WTC11 (cell line): Measurements from ENCODE around the gene C15orf61. TPM values are rescaled to one million over a fixed set of nuclear protein-coding genes. Genes with fewer than 3 reads are reported as not detected.

Experiments
- ATAC-seq: fragments of 200-7000 bp; cut with Tn5 transposase; 2 replicates; pipeline ENCODE4 v1.10.0; 2021; ENCODE audit warnings: mild to moderate bottlenecking, moderate library complexity
- CTCF ChIA-PET: fragments of 300-600 bp; sonication (Branson Sonifier 250); formaldehyde crosslinking; loops from one replicate; lab custom pipeline; 2021; ENCODE audit warnings: antibody characterized with exemption; lab: Charles Lee
- POLR2A ChIA-PET: fragments of 350-600 bp; sonication (Branson Sonifier 250); formaldehyde crosslinking; loops from one replicate; lab custom pipeline; 2021; ENCODE audit warnings: antibody characterized with exemption; lab: Charles Lee
- DNase-seq: peaks from one replicate; pipeline ENCODE4 v3.0.0; 2021; ENCODE audit warnings: low spot score
- H3K27ac Mint-ChIP-seq: 2 replicates; pipeline ENCODE4 v1.8.0; 2021; ENCODE audit warnings: mixed read lengths
- H3K27me3 Mint-ChIP-seq: 2 replicates; pipeline ENCODE4 v1.8.0; 2021; ENCODE audit warnings: low read depth, mild to moderate bottlenecking, moderate library complexity, mixed read lengths
- H3K36me3 Mint-ChIP-seq: 2 replicates; pipeline ENCODE4 v1.8.0; 2021; ENCODE audit warnings: mixed read lengths
- H3K4me1 Mint-ChIP-seq: 2 replicates; pipeline ENCODE4 v1.8.0; 2022; ENCODE audit warnings: mixed read lengths
- H3K4me3 Mint-ChIP-seq: 2 replicates; pipeline ENCODE4 v1.8.0; 2021; ENCODE audit warnings: mild to moderate bottlenecking, moderate library complexity, mixed read lengths
- H3K9me3 Mint-ChIP-seq: 2 replicates; pipeline ENCODE4 v1.8.0; 2021; ENCODE audit warnings: mixed read lengths
- ARID4B ChIP-seq: sonication (generic); formaldehyde crosslinking; IDR thresholded peaks from 2 replicates; pipeline ENCODE4 v1.8.0; 2023; ENCODE audit warnings: missing genetic modification reagents, mild to moderate bottlenecking, borderline replicate concordance
- ATF3 ChIP-seq: sonication (generic); formaldehyde crosslinking; conservative IDR thresholded peaks from 2 replicates; pipeline ENCODE4 v1.8.1; 2022; ENCODE audit warnings: mild to moderate bottlenecking, missing genetic modification reagents
- EMX1 ChIP-seq: fragments of 250-450 bp; sonication (Bioruptor Pico); IDR thresholded peaks from 2 replicates; pipeline ENCODE4 v1.8.0; 2021; ENCODE audit warnings: mild to moderate bottlenecking
- KAT7 ChIP-seq: sonication (generic); formaldehyde crosslinking; IDR thresholded peaks from 2 replicates; pipeline ENCODE4 v1.8.1; 2023; ENCODE audit warnings: missing genetic modification reagents, mild to moderate bottlenecking, borderline replicate concordance
- MAX ChIP-seq: sonication (generic); formaldehyde crosslinking; IDR thresholded peaks from 2 replicates; pipeline ENCODE4 v1.8.0; 2022; ENCODE audit warnings: mild to moderate bottlenecking, missing genetic modification reagents
- MXD4 ChIP-seq: fragments of 250-450 bp; sonication (Bioruptor Pico); IDR thresholded peaks from 2 replicates; pipeline ENCODE4 v1.8.0; 2021; ENCODE audit warnings: mild to moderate bottlenecking, moderate library complexity, borderline replicate concordance
- NR1H2 ChIP-seq: sonication (generic); formaldehyde crosslinking; IDR thresholded peaks from 2 replicates; pipeline ENCODE4 v1.9.0; 2021; ENCODE audit warnings: mild to moderate bottlenecking, moderate library complexity, missing genetic modification reagents
- SMAD4 ChIP-seq: sonication (generic); formaldehyde crosslinking; IDR thresholded peaks from 2 replicates; pipeline ENCODE4 v1.8.0; 2022; ENCODE audit warnings: mild to moderate bottlenecking, missing genetic modification reagents
- STAT6 ChIP-seq: sonication (generic); formaldehyde crosslinking; conservative IDR thresholded peaks from 2 replicates; pipeline ENCODE4 v1.8.1; 2023; ENCODE audit warnings: mild to moderate bottlenecking, low read depth, missing genetic modification reagents, moderate library complexity
- TCF7 ChIP-seq: sonication (generic); formaldehyde crosslinking; IDR thresholded peaks from 2 replicates; pipeline ENCODE4 v1.8.0; 2022; ENCODE audit warnings: mild to moderate bottlenecking, low read depth, missing genetic modification reagents, moderate library complexity
- ZBTB21 ChIP-seq: sonication (generic); formaldehyde crosslinking; IDR thresholded peaks from 2 replicates; pipeline ENCODE4 v1.8.1; 2023; ENCODE audit warnings: mild to moderate bottlenecking, missing genetic modification reagents, borderline replicate concordance
- ZNF263 ChIP-seq: sonication (generic); formaldehyde crosslinking; IDR thresholded peaks from 2 replicates; pipeline ENCODE4 v1.8.1; 2022; ENCODE audit warnings: low read depth, mild to moderate bottlenecking, moderate library complexity, missing genetic modification reagents
- ZNF281 ChIP-seq: sonication (generic); formaldehyde crosslinking; IDR thresholded peaks from 2 replicates; pipeline ENCODE4 v1.8.0; 2023; ENCODE audit warnings: mild to moderate bottlenecking, missing genetic modification reagents
- ZNF396 ChIP-seq: fragments of 250-450 bp; sonication (Bioruptor Pico); IDR thresholded peaks from 2 replicates; pipeline ENCODE4 v1.8.0; 2021; ENCODE audit warnings: mild to moderate bottlenecking, moderate library complexity, borderline replicate concordance
- total RNA-seq: library from RNA; stranded (reverse); gene quantifications from 3 replicates; pipeline ENCODE4 v1.2.3, GENCODE V29; 2021

Gene C15orf61
- total RNA-seq, 1 experiment from 2014 or later = 3.3 TPM

GRCh38 chr15:67531379-67531914 is 10.5 kb downstream of the C15orf61 start:
- no peak for ATAC-seq

More at GRCh38 chr15:67531379-67531914, 10.5 kb downstream of the C15orf61 start:
- Mint-ChIP-seq H3K27ac (no peak overlapping the region), H3K27me3 (no peaks in the 10 kb centered on the region), H3K36me3 (no peaks in the 10 kb centered on the region), H3K4me1 (peaks cover 14% of the 10 kb centered on the region), H3K4me3 (no peak overlapping the region), H3K9me3 (no peaks in the 10 kb centered on the region)
- DNase-seq = no peak
- CTCF ChIA-PET = no interaction called here
- POLR2A ChIA-PET = no interaction called here
- no peak for TF ChIP-seq ARID4B (CRISPR knock-in tag)
- no peak for TF ChIP-seq MXD4 (CRISPR knock-in tag)
- no peak for TF ChIP-seq ZNF281 (CRISPR knock-in tag)
- TF ChIP-seq NR1H2 (CRISPR knock-in tag) = no peak
- TF ChIP-seq SMAD4 (CRISPR knock-in tag) = no peak
- TF ChIP-seq MAX (CRISPR knock-in tag) = no peak
- TF ChIP-seq STAT6 (CRISPR knock-in tag) = no peak
- TF ChIP-seq ATF3 = no peak
- TF ChIP-seq EMX1 = no peak
- no peak for TF ChIP-seq TCF7 (CRISPR knock-in tag)
- TF ChIP-seq ZNF396 = no peak
- TF ChIP-seq ZNF263 (CRISPR knock-in tag) = no peak
- no peak for TF ChIP-seq KAT7
- no peak for TF ChIP-seq ZBTB21 (CRISPR knock-in tag)
- TF ChIP-seq, all 79 proteins: peak for 0
